ENCODE data around the gene WDR38.

Gene WDR38

GRCh38 chr9:124886461-124886860, 33.2 kb downstream of the WDR38 start:
- DNase-seq, result no peak

GRCh38 chr9:124886866-124887492, 33.7 kb downstream of the WDR38 start:
- no peak for DNase-seq

- no peak for DNase-seq
Measured at GRCh38 chr9:124887832-124888231, 34.6 kb downstream of the WDR38 start.

- no peak for DNase-seq
Measured at GRCh38 chr9:124889006-124889405, 35.7 kb downstream of the WDR38 start.

- no peak for DNase-seq
Measured at GRCh38 chr9:124890179-124890578, 36.9 kb downstream of the WDR38 start.

GRCh38 chr9:124894035-124894740, 40.9 kb downstream of the WDR38 start:
- DNase-seq, result no peak

GRCh38 chr9:124894741-124895170, 41.5 kb downstream of the WDR38 start:
- DNase-seq, result no peak

GRCh38 chr9:124897570-124898460, 44.6 kb downstream of the WDR38 start:
- DNase-seq, result no peak

- no peak for DNase-seq
Measured at GRCh38 chr9:124899845-124900244, 46.6 kb downstream of the WDR38 start.

GRCh38 chr9:124906966-124907365, 53.7 kb downstream of the WDR38 start:
- DNase-seq, result no peak
